OCI-LY7 (cell line): ENCODE results near the gene KIAA0930.

Source experiments
- CTCF ChIP-seq: fragments of 200-600 bp; sonication (generic); conservative IDR thresholded peaks from 2 replicates; pipeline ENCODE4 v1.5.1; 2014; ENCODE audit warnings: mild to moderate bottlenecking, antibody characterized with exemption, low read length, moderate library complexity, mixed read lengths
- EZH2phosphoT487 ChIP-seq: fragments of 200-600 bp; sonication (generic); IDR thresholded peaks from 2 replicates; pipeline ENCODE4 v1.6.1; 2018; ENCODE audit warnings: low read depth, borderline replicate concordance, mild to moderate bottlenecking, mixed run types, antibody characterized with exemption, low read length, moderate library complexity, mixed read lengths

- TF ChIP-seq CTCF = no peak
- no peak for TF ChIP-seq EZH2phosphoT487
Observed at GRCh38 chr22:45144916-45145315, 95.8 kb downstream of the KIAA0930 start.
